ENCODE measurements around the gene IGF2BP1.
"Not testable (repeated sequence)": the region's sequence is repeated elsewhere in the genome, so short reads cannot be mapped to it uniquely, and the experiment has no call there.

Gene IGF2BP1

GRCh38 chr17:49101054-49101534 is 103.9 kb downstream of the IGF2BP1 start:
- H3K9me3 ChIP-seq = no peaks in the 10 kb centered on the region
- no peaks in the 10 kb centered on the region for H3K27me3 ChIP-seq
- no peaks in the 10 kb centered on the region for H3K4me1 ChIP-seq (ENCODE audit: control insufficient read depth in 1 of 2, insufficient read depth in 1 of 2, low read depth in 1 of 2, low read length in 1 of 2)
- H3K36me3 ChIP-seq = no peaks in the 10 kb centered on the region
- H3K4me3 ChIP-seq (ENCODE audit: low read depth in 1 of 2, low read length in 1 of 2) = no peak overlapping the region
- no peak overlapping the region for H3K27ac ChIP-seq
- no peak for TF ChIP-seq CTCF (IDR thresholded peaks at IDR 0.05)

GRCh38 chr17:49103360-49103759 is 106.2 kb downstream of the IGF2BP1 start:
- H3K27ac ChIP-seq; H3K4me3 ChIP-seq (ENCODE audit: low read depth in 1 of 2, low read length in 1 of 2); H3K4me1 ChIP-seq (ENCODE audit: control insufficient read depth in 1 of 2, insufficient read depth in 1 of 2, low read depth in 1 of 2, low read length in 1 of 2); H3K36me3 ChIP-seq; H3K9me3 ChIP-seq: not testable (repeated sequence)
- H3K27me3 ChIP-seq = peaks cover 19% of the 10 kb centered on the region

GRCh38 chr17:49104511-49105074 is 107.4 kb downstream of the IGF2BP1 start:
- Histone ChIP-seq H3K27me3 (peaks cover 25% of the 10 kb centered on the region), H3K4me3 (ENCODE audit: low read depth in 1 of 2, low read length in 1 of 2) (no peak overlapping the region), H3K27ac (no peak overlapping the region), H3K4me1 (ENCODE audit: control insufficient read depth in 1 of 2, insufficient read depth in 1 of 2, low read depth in 1 of 2, low read length in 1 of 2) (no peaks in the 10 kb centered on the region), H3K9me3 (no peaks in the 10 kb centered on the region), H3K36me3 (no peaks in the 10 kb centered on the region)
- TF ChIP-seq CTCF (IDR thresholded peaks at IDR 0.05) = no peak
